Measurements from ENCODE around the gene FUS.

- no peak for TF ChIP-seq CTCF (IDR thresholded peaks at IDR 0.05)
- no peak for TF ChIP-seq POLR2AphosphoS5 (IDR thresholded peaks at IDR 0.05)
- TF ChIP-seq POLR2A (IDR thresholded peaks at IDR 0.05), result no peak
These were observed 47.5 kb upstream of the FUS start for GRCh38 chr16:31132303-31132979.

All from prostate gland (tissue), 2 donors.